GM21423 (cell line): ENCODE results near the gene ZNF598.
A peak's percentile ranks its signal among the peaks of the same experiment; 100 is the strongest.

ENCODE experiments used
- ATAC-seq: cut with Tn5 transposase; IDR thresholded peaks from one replicate; pipeline ENCODE4 v1.9.1; 2021; ENCODE audit warnings: mild to moderate bottlenecking, moderate library complexity; ENCODE audit not compliant: unreplicated experiment

ZNF598 gene

DNA sequence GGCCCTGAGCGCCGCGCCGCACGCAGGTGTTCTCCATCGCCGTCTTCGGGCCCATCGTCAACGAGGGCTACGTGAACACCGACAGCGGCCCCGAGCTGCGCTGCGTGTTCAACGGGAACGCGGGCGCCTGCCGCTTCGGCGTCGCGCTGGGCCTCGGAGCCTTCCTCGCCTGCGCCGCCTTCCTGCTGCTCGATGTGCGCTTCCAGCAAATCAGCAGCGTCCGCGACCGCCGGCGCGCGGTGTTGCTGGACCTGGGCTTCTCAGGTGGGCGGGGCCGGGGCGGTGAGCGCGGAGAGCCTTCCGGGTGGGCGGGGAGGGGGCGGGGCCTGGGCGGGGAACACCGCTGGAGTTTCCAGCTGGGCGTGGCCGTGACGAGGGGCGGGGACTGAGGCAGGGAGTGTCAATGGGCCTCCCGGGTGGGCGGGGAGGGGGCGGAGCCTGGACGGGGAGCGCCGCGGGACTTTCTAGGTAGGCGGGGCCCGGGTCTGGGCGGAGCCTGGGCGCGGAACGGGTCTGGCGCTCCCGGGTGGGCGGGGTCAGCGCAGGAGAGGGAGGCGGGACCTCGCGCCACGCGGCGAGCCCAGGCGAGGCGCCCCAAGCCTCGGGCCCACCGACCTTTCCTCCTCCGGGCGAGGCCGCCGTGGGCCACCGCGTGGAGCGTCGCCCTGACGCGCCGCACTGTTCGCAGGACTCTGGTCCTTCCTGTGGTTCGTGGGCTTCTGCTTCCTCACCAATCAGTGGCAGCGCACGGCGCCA lies 17.5 kb downstream of the ZNF598 start:
- peak; percentile 53 for ATAC-seq

DNA sequence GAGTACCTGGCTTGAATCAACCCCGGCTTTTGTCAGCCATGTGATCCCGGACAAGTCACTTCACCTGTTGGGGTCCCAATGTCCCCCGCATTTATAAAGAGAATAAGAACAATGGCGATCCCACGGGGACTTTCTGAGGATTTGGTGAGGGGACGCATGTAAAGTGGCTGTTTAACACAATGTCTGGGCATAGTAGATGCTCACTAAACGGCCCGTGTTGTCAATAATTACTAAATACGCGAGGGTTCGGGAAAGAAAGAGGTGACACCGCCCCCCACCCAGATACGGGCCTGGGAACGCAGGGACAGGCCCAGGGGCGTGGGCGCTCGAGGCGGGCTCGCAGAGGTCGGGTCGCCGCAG lies 18.1 kb downstream of the ZNF598 start:
- ATAC-seq, result no peak

DNA sequence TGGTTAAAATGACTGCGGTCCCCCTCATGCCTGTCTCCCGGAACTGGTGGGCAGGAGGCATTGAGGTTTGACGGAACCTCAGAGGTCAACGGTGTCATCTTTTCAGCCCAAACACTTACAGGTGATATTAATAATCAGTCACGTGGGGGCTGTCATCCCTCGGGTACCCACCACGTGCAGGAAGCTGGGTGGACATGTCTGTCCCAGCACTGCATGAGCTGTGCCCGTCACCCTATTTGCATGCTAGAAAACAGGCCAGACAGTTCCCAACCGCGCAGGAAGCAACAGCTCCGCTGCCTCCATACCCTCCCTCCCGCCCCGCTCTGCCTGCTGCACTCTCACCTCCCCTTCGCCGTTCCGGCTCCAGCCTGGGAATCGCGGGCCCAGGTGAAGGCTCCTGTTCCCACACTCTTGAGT lies 18.5 kb downstream of the ZNF598 start:
- peak; percentile 37 for ATAC-seq

DNA sequence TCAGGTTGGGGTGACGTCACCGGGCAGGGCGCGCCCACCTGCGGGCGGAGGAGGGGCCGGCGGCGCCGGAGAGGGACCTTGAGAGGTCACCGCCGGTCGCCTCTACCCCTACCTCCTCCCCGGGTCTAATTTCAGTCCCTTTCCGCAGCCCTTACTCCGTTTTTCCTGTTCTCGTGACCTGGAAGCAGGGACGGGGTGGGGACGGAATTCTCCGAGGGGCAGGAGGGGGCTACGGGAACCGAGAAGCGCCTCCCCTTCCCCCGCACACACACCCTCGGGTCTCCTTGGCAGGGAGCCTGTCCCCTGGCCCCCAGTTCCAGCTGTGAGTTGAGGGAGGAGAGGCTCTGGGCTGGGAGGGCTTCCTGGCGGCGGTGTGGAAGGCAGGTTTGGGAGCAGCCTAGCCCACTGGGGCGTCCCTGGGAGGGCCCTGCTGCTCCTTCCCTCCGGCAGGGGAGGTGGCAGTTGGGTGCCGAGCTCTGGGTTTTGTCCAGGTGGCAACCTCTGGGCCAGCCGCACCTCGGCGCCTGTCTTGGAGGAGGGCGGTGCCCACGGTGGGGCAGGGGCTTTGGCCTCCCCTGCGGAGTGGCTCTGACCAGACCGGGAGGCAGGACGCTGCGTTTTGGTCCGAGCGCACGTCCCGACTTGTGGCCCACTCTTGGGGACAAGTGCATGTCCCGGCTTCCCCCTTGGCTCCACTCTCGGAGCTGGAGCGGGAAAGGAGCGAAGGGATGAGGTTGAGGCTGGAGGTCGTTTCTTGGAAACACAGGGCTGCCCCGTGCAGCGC lies 19.1 kb downstream of the ZNF598 start:
- no peak for ATAC-seq

DNA sequence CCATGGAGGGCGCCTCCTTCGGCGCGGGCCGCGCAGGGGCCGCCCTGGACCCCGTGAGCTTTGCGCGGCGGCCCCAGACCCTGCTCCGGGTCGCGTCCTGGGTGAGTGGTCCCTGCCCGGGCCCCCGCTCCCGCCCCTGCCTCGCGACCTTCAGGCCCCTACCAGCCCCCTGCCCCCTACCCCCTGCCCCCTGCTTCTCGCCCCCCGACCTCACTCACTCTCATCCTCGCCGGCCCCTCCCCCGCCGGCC lies 19.6 kb downstream of the ZNF598 start:
- ATAC-seq, result no peak

DNA sequence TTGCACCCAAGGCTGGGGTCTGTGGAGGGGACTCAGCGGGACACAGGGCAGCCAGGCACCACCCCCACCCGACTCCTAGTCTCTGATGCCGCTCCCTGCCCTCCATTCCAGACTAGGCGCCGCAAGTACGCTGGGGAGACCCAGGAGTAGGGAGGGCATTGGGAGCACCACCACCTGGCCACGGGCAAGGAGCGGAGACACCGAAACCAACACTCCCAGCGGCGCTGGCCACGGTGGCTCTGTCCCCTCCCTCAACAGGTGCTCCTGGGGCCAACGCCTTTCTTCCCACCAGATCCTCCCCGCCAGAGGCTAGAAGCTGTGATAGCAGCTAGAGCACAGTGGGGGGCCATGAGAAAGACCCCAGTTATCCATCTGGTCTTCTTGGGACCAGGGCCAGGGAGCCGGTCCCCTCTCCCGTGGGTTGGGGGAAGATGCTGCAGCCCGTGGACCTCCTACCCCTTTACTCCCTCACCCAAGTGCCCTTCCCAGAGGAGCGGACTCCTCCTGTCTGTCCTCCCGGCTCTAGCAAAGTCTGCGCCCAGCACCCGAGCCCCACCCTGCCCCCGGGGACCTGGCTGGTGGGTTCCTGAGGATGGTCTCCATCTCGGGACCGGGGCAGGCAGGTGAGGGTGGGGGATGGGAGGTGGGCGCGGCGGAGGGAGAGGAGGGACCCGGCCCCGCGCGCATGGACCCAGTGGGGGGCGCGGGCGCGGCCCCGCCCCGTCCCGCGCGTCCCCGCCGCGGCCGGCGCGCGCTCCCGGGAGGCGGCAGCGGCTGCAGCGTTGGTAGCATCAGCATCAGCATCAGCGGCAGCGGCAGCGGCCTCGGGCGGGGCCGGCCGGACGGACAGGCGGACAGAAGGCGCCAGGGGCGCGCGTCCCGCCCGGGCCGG lies 20.2 kb downstream of the ZNF598 start, which contains the start of gene SYNGR3:
SYNGR3 (plus strand) TSS at position 762 of the 892 bp plus-strand sequence. CDS start 133 bp downstream, outside the sequence.
- ATAC-seq, result no peak

DNA sequence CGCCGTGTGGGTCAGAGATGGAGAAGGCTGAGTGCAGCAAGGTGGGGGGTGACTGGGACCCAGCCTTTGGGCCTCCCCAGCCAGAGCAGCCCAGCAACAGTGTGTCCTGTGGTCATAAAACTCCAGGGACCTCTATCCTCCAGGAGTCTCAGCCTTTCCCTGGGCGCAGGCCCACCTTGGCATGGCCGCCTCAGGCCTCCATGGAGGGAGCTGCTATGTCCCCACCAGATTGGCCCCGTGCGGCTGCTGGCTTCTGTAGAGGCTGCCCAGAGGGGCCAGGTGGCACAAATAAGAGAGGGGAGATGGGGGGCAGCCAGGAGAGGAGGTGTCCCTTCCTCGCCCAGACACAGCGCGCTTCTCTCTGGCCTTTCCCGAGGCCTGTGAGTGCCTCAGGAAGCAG lies 22.4 kb downstream of the ZNF598 start:
- ATAC-seq, result no peak

DNA sequence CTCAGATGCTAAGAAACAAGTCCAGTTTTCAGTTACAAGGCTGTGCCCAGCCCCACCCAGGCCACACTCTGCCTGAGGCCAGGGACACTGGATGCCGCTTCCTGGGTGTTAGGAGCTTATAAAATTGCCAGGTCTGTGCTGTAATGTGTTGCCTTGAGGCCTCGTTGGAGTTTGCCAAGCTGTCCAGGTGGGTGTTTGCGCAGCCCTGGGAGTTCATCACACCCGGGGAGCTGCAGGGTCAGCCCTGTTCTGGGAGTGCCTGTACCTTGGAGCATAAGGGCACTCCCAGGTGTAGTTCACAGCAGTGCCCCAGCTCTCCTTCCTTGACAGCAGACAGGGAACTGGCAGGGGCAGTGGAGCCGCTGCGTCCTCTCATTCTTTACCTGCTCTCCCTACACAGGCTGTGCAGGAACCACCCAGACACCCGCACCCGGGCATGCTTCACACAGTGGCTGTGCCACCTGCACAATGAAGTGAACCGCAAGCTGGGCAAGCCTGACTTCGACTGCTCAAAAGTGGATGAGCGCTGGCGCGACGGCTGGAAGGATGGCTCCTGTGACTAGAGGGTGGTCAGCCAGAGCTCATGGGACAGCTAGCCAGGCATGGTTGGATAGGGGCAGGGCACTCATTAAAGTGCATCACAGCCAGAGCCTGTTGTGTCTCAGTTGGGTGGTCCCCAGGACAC lies 24.0 kb downstream of the ZNF598 start:
- ATAC-seq, result no peak

DNA sequence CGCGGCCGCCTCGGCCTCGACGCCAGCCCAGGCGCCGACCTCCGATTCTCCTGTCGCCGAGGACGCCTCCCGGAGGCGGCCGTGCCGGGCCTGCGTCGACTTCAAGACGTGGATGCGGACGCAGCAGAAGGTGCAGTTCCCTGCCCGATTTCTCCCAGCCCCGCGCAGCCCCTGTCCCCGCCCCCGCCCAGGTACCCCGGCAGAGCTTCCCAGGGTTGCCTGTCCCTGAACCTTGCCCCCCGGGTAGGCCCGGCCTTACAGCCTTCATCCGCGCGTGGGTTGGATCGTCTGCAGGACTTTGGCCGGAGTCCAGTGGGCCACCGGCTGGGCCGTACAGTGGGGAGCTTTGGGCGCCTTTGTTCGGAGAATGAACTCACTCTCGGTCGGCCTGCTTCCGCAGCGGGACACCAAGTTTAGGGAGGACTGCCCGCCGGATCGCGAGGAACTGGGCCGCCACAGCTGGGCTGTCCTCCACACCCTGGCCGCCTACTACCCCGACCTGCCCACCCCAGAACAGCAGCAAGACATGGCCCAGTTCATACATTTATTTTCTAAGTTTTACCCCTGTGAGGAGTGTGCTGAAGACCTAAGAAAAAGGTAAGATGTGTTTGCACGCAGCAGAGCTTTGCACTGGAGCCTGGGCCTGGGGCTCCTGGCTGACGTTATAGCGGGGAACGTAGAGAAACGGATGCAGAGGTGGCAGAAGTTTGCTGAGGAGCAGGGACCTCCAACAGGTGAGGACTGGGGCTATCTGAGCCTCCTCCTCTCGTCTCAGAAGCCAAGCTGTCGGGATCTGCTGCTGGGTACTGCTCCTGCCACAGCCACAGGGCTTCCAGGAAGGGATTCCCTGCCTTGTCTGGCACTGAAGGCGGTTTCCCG lies 25.0 kb downstream of the ZNF598 start:
- ATAC-seq, result no peak

DNA sequence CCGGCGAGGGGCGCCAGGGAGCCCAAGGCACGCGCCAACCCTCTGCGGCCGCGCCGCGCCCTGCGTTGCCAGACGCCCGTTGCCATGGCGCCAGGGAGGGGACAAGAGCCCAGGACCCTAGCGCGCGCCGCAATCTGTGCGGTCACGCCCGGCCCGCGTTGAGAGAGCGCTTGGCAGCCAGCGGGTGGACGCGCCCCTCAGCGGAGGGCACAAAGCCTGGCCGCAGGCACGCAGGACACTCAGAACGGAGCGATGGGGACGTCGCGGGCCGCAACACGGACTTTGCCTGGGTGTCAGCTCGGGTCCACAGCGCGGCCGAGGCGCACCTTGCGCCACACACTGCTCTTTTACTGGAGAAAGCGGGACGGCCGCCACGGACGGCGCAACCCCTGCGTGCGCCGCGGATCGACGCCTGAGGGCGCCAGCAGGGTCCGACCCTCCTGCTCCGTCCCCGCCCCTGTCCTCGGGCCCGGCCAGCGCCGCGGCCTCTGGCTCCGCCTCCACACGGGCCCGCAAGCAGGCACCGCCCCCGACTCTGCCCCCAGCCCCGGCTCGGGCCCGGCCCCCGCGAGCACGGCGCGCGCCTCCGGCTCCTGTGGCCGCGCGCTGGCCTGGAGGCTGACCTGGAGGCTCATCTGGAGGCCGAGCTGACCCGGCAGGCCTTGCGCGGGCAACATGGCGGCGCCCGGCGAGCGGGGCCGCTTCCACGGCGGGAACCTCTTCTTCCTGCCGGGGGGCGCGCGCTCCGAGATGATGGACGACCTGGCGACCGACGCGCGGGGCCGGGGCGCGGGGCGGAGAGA lies 25.9 kb downstream of the ZNF598 start, which contains the start of gene GFER:
GFER (plus strand) TSS at position 650 of the 803 bp plus-strand sequence; CDS start at position 676, 26 bp downstream.
- ATAC-seq, result peak; percentile 73

DNA sequence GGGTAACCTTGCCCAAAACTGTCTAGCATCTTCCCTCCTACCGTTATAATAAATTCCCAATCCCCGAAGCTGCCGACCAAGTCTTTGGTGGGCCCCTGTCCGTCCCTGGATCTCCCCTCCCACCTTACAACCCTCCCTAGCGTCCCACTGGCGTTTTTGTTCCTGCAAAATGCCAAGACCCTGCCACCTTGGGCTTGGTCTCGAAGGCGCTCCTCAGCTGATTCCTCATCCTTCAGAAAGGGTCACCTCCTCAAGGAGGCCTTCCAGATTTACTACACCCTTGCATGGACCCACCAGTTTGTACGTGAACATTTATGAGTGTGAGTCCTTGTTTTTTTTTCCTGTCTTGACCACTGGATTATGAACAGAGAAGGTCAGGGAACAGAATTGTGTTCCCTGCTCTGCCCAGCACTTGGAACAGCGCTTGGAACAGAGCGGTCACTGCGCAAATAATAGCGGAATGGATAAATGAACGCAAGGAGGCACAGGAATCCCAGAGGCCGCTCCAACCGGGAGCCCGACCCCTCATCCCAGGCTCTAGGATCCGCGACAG lies 26.6 kb downstream of the ZNF598 start:
- ATAC-seq, result no peak

DNA sequence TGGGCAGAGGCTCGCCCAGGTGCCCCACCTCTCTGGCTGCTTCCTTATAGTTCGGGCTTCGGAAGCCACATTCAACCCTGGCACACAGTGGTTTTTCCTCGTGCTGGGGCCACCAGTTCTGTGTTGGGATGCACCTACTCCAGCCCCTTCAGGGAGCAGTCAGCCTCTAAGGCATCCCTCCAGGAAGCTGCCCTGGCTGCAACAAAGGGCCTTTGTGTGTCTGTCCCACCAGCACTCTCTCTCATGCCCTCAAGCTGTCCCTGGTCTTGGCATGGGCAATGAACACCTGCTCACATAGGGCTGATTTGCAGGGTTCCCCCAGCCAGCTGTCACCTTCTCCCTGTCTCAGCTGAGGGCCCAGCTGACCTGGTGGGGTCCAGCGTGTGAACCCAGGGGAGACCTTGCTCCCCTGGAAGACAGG lies 27.6 kb downstream of the ZNF598 start:
- ATAC-seq, result no peak

DNA sequence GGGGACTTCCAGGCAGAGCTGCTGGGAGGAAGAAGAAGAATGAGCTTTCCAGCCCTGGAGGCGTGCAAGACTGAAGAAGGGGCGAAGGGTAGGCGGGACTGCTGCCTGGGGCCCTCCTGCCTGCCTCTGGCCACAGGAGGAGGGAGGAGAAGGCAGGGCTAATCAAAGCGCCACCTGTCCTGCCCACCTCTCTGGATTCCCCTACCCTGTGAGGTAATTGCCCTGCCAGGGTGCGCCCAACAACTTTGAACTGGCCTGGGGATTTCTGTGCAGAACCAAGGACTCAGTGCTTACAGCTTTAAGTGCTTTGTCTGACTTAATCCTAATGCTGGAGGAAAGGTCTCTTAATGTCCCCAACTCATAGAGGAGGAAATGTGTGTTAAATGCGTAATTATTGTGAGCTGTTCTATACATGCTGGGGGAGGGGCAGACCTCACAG lies 28.2 kb downstream of the ZNF598 start, which contains the start of gene NOXO1:
NOXO1 (minus strand) TSS at position 72 of the 439 bp plus-strand sequence. CDS start 290 bp downstream, outside the sequence.
- ATAC-seq, result no peak

DNA sequence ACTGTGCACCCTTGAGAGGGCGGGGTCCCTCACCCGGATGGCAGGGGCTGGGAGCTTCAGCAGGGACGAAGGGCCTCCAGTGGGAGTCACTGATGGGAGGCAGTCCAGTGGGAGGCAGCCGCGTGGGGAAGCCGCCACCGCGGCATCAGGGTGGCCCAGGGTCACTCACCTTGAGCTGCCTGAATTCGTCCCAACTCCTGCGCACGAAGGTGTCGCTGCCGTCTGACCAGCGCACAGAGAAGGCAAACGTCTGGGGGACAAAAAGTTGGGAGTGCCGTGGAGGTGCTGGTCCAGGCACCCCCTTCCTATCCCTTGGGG lies 28.9 kb downstream of the ZNF598 start:
- no peak for ATAC-seq

DNA sequence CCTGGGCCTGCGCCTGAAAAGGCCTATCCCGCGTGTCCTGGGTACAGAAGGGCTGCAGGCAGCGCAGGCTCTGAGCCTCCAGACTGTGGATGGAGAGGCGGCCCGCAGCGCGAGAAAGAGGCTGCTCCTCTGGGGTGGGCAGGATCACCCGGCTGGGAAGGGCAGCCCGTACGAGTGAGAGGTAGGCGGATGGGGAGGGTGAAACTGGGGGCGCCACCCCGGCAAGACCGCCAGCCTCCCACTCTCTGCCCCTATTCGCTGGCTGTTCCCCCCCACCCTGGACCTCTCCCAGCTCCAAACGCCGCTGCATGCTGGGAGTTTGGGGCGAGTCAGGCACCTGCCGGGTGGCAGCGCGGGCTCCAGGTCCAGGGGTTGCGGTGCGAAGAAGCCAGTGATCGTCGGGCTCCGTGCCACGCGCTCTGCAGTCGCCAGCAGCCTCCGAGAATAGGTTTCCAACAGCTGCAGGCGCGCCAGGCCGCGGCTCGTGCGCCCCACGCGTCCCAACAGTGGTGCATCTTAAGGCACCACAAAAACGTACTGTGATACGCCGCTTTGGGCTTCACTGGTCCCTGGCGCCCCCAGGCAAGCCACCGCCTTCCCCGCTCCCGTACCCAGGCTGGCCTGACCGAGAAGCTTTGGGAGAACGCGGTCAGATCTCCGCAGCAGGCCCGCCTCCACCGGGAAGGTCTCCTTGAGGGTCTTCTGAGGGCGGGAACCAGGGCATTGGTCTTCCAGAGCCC lies 29.4 kb downstream of the ZNF598 start:
- ATAC-seq, result no peak

DNA sequence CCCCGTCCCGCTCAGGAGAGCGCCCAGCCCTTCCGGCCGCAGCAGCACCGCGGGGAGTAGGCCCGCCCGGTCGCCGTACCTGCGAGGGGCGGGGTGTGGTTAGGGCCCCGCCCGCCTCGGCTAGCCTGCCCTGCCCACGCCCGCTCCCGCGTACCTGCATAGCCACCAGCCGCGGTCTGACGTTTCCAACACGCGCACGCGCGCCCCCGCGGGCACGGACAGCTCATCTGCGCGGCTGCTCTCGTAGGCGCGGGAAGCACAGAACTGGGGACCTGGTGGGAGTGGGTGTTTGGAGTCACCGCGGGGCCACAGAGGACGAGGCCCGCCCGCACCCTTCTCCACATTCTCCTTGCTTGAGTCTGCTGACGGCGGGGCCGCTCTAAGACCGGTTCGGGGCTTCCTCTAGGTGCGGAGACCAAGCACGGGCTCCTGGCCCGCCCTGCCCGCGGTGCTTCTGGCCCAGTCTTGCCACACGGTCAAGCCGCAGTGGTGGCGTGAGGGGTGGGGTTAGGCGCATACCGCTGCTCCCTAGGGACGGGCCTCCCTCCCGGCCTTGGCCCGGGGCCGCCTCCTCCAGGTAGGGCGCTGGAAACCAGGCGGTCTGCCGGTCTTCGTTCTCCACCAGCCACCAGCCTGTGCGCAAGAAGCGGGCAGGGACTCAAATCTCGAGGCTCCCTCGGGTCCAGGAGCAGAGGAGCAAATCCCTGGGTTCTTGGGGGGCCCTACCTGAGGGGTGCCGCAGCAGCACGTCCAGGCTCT lies 30.2 kb downstream of the ZNF598 start:
- ATAC-seq, result no peak

DNA sequence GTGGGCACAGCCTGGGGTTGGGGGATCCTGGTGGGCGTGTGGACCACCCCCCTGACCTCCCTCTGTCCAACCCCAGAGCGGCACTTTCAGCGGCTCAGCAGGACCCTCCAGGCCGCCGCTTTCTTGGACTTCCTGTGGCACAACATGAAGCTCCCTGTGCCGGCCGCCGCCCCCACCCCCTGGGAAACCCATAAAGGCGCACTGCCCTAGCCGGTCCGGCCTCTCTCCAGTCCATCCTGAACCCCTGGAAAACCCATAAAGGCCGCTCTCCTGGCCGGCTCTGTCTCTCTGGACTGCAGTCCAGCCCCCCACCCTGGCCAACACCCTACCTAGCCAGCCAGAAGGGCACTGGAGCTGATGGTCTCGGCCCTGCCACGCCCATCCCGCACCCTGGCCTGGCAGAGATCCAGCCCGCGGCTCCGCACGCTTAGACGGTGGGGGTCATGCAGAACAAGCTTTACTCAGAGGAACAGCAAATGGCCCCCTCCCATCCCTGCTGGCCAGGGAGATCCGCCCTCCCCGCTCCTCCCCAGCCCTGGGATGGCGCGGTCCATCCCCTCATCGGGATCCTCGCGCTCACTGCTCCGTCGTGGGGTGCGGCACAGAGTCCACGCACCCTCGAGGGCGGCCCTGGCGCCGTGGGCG lies 31.0 kb downstream of the ZNF598 start:
- ATAC-seq, result no peak
